Glomerular visceral epithelial cell (primary cell): ENCODE measurements around the gene IMP3.
A peak's percentile ranks its signal among the peaks of the same experiment; 100 is the strongest.

Experiments
- DNase-seq: peaks from one replicate; pipeline ENCODE4 v3.0.0-alpha.2; 2016; ENCODE audit errors: extremely low spot score

IMP3 gene

GRCh38 chr15:75672646-75673425 is 32.8 kb upstream of the IMP3 start:
- peak; percentile 49 for DNase-seq

DNA sequence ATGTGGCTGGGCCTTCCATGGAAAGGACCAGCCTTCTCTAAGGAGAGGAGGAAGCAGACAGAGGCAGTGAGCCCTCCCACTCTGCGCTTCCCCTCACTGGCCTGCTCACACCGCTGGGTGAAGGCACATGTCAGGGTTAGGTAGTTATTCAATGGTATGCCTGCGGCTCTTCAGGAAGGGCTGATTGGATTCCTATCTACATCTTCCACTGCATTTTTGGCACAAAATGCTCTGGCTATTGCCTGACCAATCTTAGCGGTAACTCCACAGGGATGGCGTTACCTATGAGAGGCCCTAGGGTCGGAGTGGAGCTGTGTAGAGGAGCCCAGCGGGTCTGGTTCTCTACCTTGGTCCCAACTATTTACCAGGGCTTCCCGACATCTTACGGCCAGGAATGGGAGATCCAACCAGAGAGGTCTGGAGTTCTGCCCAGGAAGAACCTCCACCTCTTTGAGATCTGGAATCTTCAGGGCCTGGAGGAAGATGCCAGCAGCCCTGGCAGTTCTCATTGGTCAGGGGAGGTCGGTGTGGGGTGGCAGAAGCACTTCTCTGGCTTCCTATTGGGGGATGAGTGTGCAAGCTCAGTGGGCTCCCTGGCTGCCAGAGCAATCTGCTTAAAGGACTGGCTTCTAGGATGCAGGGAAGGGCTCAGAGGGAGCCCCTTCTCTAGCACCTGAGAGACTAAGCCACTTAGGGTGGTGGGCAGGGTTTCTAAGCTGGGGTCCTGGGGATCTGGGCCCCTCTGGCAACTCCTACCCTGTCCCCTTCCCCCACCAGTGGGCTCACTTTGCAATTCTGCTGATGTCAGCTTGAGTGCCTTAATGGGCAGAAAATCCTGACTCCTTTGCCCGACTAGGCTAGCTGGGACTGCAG is 31.9 kb upstream of the IMP3 start:
- DNase-seq = no peak

- no peak for DNase-seq
Observed at GRCh38 chr15:75669879-75670212, 29.8 kb upstream of the IMP3 start.

- peak; percentile 77 for DNase-seq
Observed at GRCh38 chr15:75669191-75669878, 29.3 kb upstream of the IMP3 start.

GRCh38 chr15:75666823-75667501 is 26.9 kb upstream of the IMP3 start:
- peak; percentile 99 for DNase-seq

DNA sequence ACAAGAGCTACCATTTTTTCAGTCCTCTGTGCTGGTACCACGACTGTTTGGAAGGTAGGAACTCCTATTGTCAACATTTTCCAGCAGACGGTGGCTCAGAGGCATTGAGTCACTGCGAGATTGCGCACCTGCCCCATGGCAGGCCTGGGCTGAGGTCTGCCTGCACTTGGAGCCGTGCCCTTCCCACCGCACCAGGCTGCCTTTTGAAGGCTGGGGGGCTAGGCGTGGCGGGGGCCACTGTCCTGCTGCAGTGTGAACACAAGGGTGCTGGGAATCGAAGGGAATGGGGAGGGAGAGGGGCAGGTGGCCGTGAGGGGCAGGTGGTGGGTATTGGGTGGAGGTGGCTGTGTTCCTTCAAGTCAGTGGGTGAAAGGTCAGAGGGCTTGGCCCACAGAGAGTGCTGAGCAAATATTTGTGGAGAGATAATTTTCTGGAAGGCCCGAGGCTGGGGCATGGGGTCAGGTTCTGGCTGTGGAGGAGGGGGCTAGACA is 24.0 kb upstream of the IMP3 start:
- DNase-seq = no peak

- no peak for DNase-seq
Observed at GRCh38 chr15:75662823-75663519, 22.9 kb upstream of the IMP3 start.

DNA sequence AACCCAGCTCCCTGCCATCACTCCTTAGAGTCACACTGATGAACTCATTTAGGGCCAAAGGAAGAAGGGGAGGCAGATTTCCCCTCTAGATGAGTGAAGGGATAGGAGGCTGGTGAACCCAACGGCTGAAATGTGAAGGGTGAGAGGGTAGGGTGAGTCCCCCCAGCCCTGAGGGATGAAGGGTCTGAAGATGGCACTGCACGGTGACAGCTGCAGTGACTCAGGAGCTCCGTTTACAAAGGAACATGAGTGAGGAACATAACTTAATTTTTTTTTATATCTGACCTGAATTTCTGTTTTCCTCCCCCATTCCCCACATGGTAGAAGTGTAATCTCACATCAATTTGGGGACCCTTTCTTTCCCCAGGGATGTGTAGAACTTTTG is 21.7 kb upstream of the IMP3 start:
- no peak for DNase-seq

- peak; percentile 95 for DNase-seq
Observed at GRCh38 chr15:75661100-75661755, 21.2 kb upstream of the IMP3 start.

- no peak for DNase-seq
Observed at GRCh38 chr15:75659928-75660645, 20.1 kb upstream of the IMP3 start.

DNA sequence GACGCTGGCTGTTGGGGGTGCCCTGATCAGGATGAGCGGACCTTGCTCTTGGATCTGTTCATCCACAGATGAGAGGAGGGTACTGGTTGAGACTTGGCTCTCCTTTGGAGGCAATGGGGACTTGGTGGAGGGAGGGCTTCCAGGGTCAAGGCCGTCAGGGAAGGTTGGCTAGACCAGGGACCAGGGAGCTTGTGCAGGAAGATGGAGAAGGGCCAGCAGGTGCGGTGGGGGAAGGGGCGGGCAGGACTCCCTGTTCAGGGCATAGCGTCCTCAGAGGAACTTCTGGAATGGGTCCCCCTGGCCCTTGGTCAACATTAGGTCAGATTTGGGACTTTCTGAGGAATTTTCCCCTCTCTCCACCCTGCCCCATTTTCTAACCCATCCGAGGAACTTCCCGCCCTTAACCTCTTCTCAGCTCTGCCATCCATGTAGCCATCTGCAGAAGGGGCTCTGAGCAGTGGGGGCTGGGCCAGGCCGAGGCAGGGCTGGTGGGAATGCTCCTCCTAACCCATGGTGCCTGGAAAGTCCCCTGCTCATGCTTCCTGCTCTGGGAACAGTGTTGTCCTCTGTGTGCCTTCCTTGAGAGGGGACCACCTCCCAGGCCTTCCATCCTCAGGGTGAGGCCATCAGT is 19.2 kb upstream of the IMP3 start:
- DNase-seq = no peak

- no peak for DNase-seq
Observed at GRCh38 chr15:75656813-75657212, 16.8 kb upstream of the IMP3 start.

GRCh38 chr15:75656331-75656730 is 16.3 kb upstream of the IMP3 start:
- no peak for DNase-seq

DNA sequence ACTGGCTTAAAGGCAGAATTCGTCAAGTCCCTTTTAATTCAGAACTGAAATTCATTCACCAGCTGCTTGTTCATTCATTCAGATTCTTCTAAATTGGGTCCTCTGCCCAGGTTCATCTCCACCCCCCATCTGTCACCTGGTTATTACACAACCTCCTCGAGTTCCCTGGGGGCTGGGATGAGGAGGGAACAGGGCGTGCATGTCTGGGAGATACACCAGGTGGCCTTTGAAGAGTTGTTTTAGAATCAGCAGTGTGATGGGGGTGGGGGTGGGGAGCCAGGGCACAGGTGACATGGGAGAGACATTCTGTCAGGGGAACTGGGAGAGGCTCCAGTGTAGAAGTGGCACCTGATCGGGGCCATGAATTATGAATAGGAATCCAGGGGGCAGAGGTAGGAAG is 15.9 kb upstream of the IMP3 start:
- no peak for DNase-seq

DNA sequence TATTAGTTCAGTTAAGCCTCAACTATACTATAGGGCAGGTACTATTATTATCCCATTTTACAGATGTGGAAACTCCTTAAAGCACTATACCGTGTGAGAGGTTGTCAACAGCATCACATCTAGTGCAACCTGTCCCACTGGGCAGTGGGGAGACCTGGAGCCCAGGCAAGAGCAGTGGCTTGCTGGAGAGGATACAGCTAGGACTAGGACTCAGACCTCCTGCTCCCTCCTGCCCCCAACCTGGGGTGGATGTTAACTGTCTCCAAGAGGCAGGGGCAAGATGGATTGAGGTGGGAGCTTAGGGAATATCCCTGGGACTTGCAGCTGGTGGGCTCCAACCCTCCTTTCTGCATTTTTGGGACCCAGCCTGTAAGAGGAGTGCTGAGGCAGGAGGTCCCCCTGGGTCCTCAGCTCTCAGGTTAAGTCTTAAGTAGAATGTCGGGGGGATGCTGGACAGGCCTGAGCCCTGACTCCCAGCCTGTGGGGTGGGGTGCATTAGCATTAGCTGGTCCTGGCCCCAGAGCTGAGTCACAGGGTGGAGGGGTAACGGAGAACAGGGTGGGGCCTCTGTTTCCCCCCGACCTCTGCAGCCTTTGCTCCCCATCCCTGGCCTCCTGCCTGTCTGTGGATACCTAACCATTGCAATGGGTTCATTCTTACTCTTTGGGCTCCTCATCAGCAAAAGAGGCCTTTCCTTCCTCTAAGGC is 14.3 kb upstream of the IMP3 start:
- no peak for DNase-seq

DNA sequence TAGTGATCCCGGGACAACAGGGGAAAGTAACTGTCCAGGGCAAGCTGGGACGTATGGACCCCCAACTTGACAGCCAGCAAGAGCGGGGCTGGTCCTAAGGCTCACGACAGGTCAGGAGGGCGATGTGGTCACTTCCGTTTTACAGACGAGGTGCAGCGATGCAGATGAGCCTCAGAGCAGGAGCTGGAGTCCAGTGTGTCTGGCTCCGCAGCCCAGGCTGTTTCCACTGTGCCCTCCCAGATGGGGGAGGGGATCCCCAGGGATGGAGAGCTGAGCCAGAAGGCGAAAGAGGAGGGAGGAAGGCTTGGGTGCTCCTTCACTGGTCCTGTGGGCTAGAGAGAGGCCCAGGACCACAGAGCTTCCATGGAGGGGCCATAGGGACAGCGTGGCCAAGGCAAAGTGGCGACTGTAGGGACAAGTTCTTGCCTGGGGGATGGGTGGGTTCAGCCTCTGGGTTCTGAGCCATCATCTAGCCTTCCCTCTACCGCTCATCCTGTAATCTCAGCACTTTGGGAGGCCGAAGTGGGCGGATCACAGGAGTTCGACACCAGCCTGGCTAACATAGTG is 13.4 kb upstream of the IMP3 start:
- DNase-seq = no peak

DNA sequence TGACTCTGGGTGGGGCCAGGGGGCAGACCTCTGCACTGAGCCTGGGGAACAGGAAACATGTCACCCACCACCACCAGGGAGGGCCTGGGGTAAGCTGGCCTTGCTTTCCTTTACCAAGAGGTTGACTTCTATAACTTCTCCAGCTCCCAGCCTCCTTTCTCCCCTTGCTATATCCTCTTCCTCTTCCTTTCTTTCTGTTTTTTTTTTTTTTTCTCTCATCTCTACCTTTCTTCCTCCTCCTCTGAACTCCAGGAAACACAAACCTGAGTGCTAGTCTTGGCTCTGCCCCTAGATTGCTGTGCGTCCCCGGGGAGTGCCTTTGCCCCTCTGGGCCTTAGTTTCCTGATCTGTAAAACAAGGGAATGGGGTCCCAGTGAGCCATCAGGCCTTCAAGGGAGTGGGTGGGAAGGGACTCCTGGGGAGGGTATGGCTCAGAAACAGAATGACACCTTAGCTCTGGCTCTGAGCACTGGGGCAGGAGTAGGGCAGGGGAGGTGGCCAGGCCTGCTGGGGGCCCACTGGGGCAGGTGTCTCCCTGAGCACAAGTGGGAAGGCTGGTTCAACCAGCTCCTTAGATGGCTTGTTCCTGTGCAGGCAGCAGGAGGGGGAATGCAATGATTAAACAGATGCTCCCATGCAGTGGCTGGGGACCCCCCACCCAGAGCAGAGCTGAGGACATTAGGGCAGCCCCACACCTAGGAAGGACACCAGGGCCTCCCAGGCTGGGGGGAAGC is 12.0 kb upstream of the IMP3 start:
- DNase-seq = no peak
